MCF 10A (cell line): ENCODE results near the gene SPOCK2. TPM values are rescaled to one million over a fixed set of nuclear protein-coding genes. Genes with fewer than 3 reads are reported as not detected.
A peak's percentile ranks its signal among the peaks of the same experiment; 100 is the strongest.

ENCODE experiments used
- BruUV-seq: library from RNA; stranded (reverse); fragments of 400-500 nt; replicated peaks from 2 replicates; lab custom pipeline; 2021; lab: Mats Ljungman, UMichigan
- CTCF ChIA-PET: fragments of 300-600 bp; sonication (Branson Sonifier 250); formaldehyde crosslinking; extraction: SDS; loops from one replicate; lab custom pipeline; 2021; ENCODE audit warnings: antibody characterized with exemption, inconsistent platforms; lab: Yijun Ruan, JAX
- POLR2A ChIA-PET: fragments of 300-600, 350-650 bp; sonication (Branson Sonifier 250); formaldehyde crosslinking; extraction: SDS; loops from one replicate; lab custom pipeline; 2020; ENCODE audit warnings: antibody characterized with exemption, inconsistent platforms; lab: Yijun Ruan, JAX
- DNase-seq: peaks from one replicate; pipeline ENCODE4 v3.0.0-alpha.2; 2018; ENCODE audit not compliant: unreplicated experiment
- H3K27ac Mint-ChIP-seq: one replicate; pipeline ENCODE4 v1.8.0; 2022; ENCODE audit warnings: mild to moderate bottlenecking, low read depth, mixed read lengths; ENCODE audit not compliant: unreplicated experiment
- H3K27me3 Mint-ChIP-seq: one replicate; pipeline ENCODE4 v1.8.0; 2022; ENCODE audit warnings: mixed read lengths; ENCODE audit not compliant: insufficient read depth, unreplicated experiment
- H3K36me3 Mint-ChIP-seq: one replicate; pipeline ENCODE4 v1.8.0; 2022; ENCODE audit warnings: mild to moderate bottlenecking, moderate library complexity, mixed read lengths; ENCODE audit not compliant: insufficient read depth, unreplicated experiment
- H3K4me1 Mint-ChIP-seq: one replicate; pipeline ENCODE4 v1.8.0; 2022; ENCODE audit warnings: mixed read lengths; ENCODE audit not compliant: insufficient read depth, unreplicated experiment
- H3K4me3 Mint-ChIP-seq: one replicate; pipeline ENCODE4 v1.8.0; 2022; ENCODE audit warnings: mild to moderate bottlenecking, moderate library complexity, mixed read lengths; ENCODE audit not compliant: unreplicated experiment
- H3K9me3 Mint-ChIP-seq: one replicate; pipeline ENCODE4 v1.8.0; 2022; ENCODE audit warnings: mixed read lengths; ENCODE audit not compliant: unreplicated experiment
- intact Hi-C: fragments of 100-400 bp; cut with micrococcal nuclease; formaldehyde crosslinking; loops from 2 replicates; pipeline ENCODE4 v1.14.1; 2022
- total RNA-seq: library from RNA; stranded (reverse); gene quantifications from 2 replicates; pipeline ENCODE4 v1.2.3, GENCODE V29; 2022
- TF ChIP-seq, protein P1 (sequence below): fragments of 200-600 bp; IDR thresholded peaks from one replicate; pipeline ENCODE4 v1.8.0; 2022; ENCODE audit warnings: antibody characterized with exemption, mild to moderate bottlenecking; ENCODE audit not compliant: unreplicated experiment

SPOCK2 gene
- total RNA-seq, 1 experiment from 2014 or later = 1.2 TPM

DNA sequence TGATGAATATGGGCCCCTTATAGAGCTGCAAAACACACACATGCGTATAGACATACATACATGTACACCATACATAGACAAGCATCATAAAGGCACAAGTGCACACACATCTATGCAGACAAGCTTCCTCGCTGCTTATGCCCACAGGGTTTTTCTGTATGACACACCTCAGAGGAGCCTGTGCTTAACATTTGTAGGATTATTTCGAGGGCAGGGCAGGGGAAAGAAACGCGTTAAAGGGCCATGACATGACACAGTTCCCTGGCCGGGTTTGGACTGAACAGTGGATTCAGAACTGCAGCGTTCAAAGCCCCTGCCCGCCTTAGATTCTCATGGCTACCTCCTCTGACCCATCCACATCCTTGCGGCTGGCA is 79.3 kb downstream of the SPOCK2 start:
- peak overlapping the region; percentile 98 for H3K27ac Mint-ChIP-seq
- no peaks in the 10 kb centered on the region for H3K27me3 Mint-ChIP-seq
- H3K36me3 Mint-ChIP-seq = peaks cover 85% of the 10 kb centered on the region
- no peak for DNase-seq
- peaks cover 28% of the 10 kb centered on the region for H3K4me1 Mint-ChIP-seq
- no TSS peak for BruUV-seq
- ChIA-PET POLR2A (interaction anchor here (0.6 to 4.9 kb wide), 12 partner anchors 10 to 1657 kb away, joined by 3 to 56 read pairs (median 5); no protein-coding TSS in a partner anchor), CTCF (interaction anchor here (0.6 to 2.0 kb wide), 5 partner anchors 11 to 146 kb away, joined by 3 to 6 read pairs (median 3); partner anchors contain the start of gene CHST3)
- TF ChIP-seq, protein P1, sequence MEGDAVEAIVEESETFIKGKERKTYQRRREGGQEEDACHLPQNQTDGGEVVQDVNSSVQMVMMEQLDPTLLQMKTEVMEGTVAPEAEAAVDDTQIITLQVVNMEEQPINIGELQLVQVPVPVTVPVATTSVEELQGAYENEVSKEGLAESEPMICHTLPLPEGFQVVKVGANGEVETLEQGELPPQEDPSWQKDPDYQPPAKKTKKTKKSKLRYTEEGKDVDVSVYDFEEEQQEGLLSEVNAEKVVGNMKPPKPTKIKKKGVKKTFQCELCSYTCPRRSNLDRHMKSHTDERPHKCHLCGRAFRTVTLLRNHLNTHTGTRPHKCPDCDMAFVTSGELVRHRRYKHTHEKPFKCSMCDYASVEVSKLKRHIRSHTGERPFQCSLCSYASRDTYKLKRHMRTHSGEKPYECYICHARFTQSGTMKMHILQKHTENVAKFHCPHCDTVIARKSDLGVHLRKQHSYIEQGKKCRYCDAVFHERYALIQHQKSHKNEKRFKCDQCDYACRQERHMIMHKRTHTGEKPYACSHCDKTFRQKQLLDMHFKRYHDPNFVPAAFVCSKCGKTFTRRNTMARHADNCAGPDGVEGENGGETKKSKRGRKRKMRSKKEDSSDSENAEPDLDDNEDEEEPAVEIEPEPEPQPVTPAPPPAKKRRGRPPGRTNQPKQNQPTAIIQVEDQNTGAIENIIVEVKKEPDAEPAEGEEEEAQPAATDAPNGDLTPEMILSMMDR = no peak
- intact Hi-C loops = loop anchor here (2.0 kb wide), 2 partner anchors 34 to 44 kb away; partner anchors contain the start of gene CHST3
- H3K9me3 Mint-ChIP-seq = no peaks in the 10 kb centered on the region
- H3K4me3 Mint-ChIP-seq = peak overlapping the region; percentile 53

Other genes with a start within 250 kb of the SPOCK2 start
- gene PSAP, start 237.3 kb downstream of the SPOCK2 start, total RNA-seq = 506 and 692 TPM in 2 replicates
- gene CHST3, start 124.2 kb downstream of the SPOCK2 start, total RNA-seq = 28.7 and 29.3 TPM in 2 replicates
- gene ANAPC16, start 127.5 kb upstream of the SPOCK2 start, total RNA-seq = 97.0 and 110 TPM in 2 replicates
- gene ASCC1, start 127.7 kb upstream of the SPOCK2 start, total RNA-seq = 26.3 and 31.6 TPM in 2 replicates
- 698 and 872 TPM in 2 replicates for gene DDIT4, start 185.4 kb upstream of the SPOCK2 start, total RNA-seq